Measurements from ENCODE around the gene CCDC106. TPM values are rescaled to one million over a fixed set of nuclear protein-coding genes. Genes with fewer than 3 reads are reported as not detected.

Gene CCDC106
- total RNA-seq, 2 experiments from 2014 or later, result 4.2 to 4.4 TPM

GRCh38 chr19:55655648-55656040, 7.6 kb downstream of the CCDC106 start:
- peaks cover 29% of the 10 kb centered on the region for H3K36me3 Mint-ChIP-seq (ENCODE audit: low read depth)
- H3K4me3 Mint-ChIP-seq, result peak overlapping the region; percentile 88
- no peaks in the 10 kb centered on the region for H3K9me3 Mint-ChIP-seq
- H3K27me3 Mint-ChIP-seq (ENCODE audit: low read depth), result no peaks in the 10 kb centered on the region
- DNase-seq, result no peak
- H3K4me1 Mint-ChIP-seq (ENCODE audit: low read depth), result peaks cover 39% of the 10 kb centered on the region
- intact Hi-C loops (cut with micrococcal nuclease), result loop anchor here (1.0 to 10.0 kb wide), 7 partner anchors 20 to 1465 kb away; partner anchors contain the start of genes EPN1, LENG9, TSEN34 and ZNF444
- CTCF ChIA-PET, result no interaction called here
- peak overlapping the region; percentile 96 for H3K27ac Mint-ChIP-seq

GRCh38 chr19:55656552-55656951, 8.5 kb downstream of the CCDC106 start:
- intact Hi-C loops (cut with micrococcal nuclease), result loop anchor here (10.0 kb wide), 2 partner anchors 658 to 1192 kb away; partner anchors contain the start of genes LENG9 and ZSCAN5A
- peak overlapping the region; percentile 96 for H3K27ac Mint-ChIP-seq
- H3K4me3 Mint-ChIP-seq, result peak overlapping the region; percentile 88
- peaks cover 39% of the 10 kb centered on the region for H3K4me1 Mint-ChIP-seq (ENCODE audit: low read depth)
- H3K27me3 Mint-ChIP-seq (ENCODE audit: low read depth), result no peaks in the 10 kb centered on the region
- peaks cover 29% of the 10 kb centered on the region for H3K36me3 Mint-ChIP-seq (ENCODE audit: low read depth)
- DNase-seq, result no peak
- CTCF ChIA-PET, result interaction anchor here (1.4 to 2.4 kb wide), 2 partner anchors 15 to 18 kb away, joined by 4 to 10 read pairs; no protein-coding TSS in a partner anchor
- no peaks in the 10 kb centered on the region for H3K9me3 Mint-ChIP-seq

GRCh38 chr19:55656988-55657747, 9.2 kb downstream of the CCDC106 start:
- CTCF ChIA-PET, result interaction anchor here (1.0 to 2.4 kb wide), 3 partner anchors 11 to 19 kb away, joined by 3 to 10 read pairs (median 4); no protein-coding TSS in a partner anchor
- Mint-ChIP-seq H3K36me3 (ENCODE audit: low read depth) (peaks cover 33% of the 10 kb centered on the region), H3K27me3 (ENCODE audit: low read depth) (no peaks in the 10 kb centered on the region), H3K4me1 (ENCODE audit: low read depth) (peaks cover 42% of the 10 kb centered on the region), H3K4me3 (peak overlapping the region; percentile 88), H3K9me3 (no peaks in the 10 kb centered on the region), H3K27ac (peak overlapping the region; percentile 96)
- intact Hi-C loops (cut with micrococcal nuclease), result loop anchor here (10.0 kb wide), 2 partner anchors 658 to 1192 kb away; partner anchors contain the start of genes LENG9 and ZSCAN5A
- DNase-seq, result peak; percentile 35

- H3K27ac Mint-ChIP-seq, result no peak overlapping the region
- peaks cover 47% of the 10 kb centered on the region for H3K4me1 Mint-ChIP-seq (ENCODE audit: low read depth)
- DNase-seq, result no peak
- H3K27me3 Mint-ChIP-seq (ENCODE audit: low read depth), result no peaks in the 10 kb centered on the region
- CTCF ChIA-PET, result no interaction called here
- no peak overlapping the region for H3K4me3 Mint-ChIP-seq
- intact Hi-C loops (cut with micrococcal nuclease), result loop anchor here (10.0 kb wide), 2 partner anchors 656 to 1194 kb away; partner anchors contain the start of genes LENG9 and ZSCAN5A
- no peaks in the 10 kb centered on the region for H3K9me3 Mint-ChIP-seq
- H3K36me3 Mint-ChIP-seq (ENCODE audit: low read depth), result peaks cover 46% of the 10 kb centered on the region
Observed at GRCh38 chr19:55658846-55659459, 10.9 kb downstream of the CCDC106 start.

DNA sequence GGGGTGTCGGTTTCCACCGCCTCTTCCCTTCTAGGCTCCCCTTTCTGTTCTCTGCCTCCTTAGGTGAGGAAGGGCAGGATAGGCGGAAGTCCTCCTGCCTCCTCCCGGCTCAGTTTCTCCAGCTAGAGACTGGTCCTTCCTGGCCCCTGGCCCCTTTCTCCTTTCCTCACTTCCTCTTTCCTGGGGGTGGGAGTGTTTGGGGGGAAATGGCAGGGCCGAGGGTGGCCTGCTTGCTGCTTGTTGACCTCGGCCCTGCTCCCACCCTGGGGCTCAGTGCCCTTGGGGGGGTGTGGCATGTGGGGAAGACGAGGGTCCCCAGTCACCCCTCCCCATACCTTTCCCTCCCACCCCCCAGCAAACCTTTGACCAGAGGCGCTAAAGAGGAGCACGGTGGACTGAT, 11.8 kb downstream of the CCDC106 start:
- intact Hi-C loops (cut with micrococcal nuclease), result loop anchor here (10.0 kb wide), 2 partner anchors 655 to 1195 kb away; partner anchors contain the start of genes LENG9 and ZSCAN5A
- no peaks in the 10 kb centered on the region for H3K9me3 Mint-ChIP-seq
- no peak for DNase-seq
- no peaks in the 10 kb centered on the region for H3K27me3 Mint-ChIP-seq (ENCODE audit: low read depth)
- peaks cover 49% of the 10 kb centered on the region for H3K36me3 Mint-ChIP-seq (ENCODE audit: low read depth)
- CTCF ChIA-PET, result no interaction called here
- no peak overlapping the region for H3K27ac Mint-ChIP-seq
- peaks cover 53% of the 10 kb centered on the region for H3K4me1 Mint-ChIP-seq (ENCODE audit: low read depth)
- H3K4me3 Mint-ChIP-seq, result no peak overlapping the region

DNA sequence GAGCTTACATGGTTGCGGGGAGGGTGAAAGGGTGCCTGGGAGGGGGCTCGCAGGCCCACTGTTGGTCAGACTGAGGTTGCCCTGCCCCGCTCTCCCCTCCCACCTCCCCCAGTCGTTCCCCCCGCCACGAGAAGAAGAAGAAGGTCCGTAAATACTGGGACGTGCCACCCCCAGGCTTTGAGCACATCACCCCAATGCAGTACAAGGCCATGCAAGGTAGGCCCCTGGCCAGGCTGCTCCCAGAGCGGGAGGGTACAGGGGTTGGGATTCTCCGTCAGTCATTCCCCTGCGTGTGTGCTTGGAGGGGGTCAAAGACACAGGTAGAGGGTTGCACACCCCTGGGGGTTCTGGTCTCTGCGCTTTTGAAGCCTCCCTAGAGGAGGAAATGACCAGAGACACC, 12.4 kb downstream of the CCDC106 start:
- Mint-ChIP-seq H3K9me3 (no peaks in the 10 kb centered on the region), H3K36me3 (ENCODE audit: low read depth) (peaks cover 47% of the 10 kb centered on the region), H3K4me1 (ENCODE audit: low read depth) (peaks cover 54% of the 10 kb centered on the region), H3K27me3 (ENCODE audit: low read depth) (no peaks in the 10 kb centered on the region), H3K4me3 (no peak overlapping the region), H3K27ac (no peak overlapping the region)
- CTCF ChIA-PET, result no interaction called here
- intact Hi-C loops (cut with micrococcal nuclease), result no loop called here
- DNase-seq, result no peak

DNA sequence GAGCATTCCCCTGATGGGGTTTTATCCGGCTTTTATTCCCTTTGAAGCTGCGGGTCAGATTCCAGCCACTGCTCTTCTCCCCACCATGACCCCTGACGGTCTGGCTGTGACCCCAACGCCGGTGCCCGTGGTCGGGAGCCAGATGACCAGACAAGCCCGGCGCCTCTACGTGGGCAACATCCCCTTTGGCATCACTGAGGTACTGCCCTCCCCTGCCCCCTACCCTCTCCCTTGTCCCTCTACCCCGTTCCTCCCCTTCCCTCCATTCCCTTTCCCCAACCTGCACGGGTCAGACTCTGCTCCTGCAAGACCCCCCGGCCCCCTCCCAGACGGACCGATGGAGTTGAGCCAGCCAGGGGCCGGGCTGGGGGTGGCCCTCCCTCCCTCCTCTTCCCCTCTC, 13.0 kb downstream of the CCDC106 start:
- intact Hi-C loops (cut with micrococcal nuclease), result no loop called here
- no peak for DNase-seq
- peaks cover 54% of the 10 kb centered on the region for H3K4me1 Mint-ChIP-seq (ENCODE audit: low read depth)
- peaks cover 44% of the 10 kb centered on the region for H3K36me3 Mint-ChIP-seq (ENCODE audit: low read depth)
- H3K27ac Mint-ChIP-seq, result no peak overlapping the region
- CTCF ChIA-PET, result no interaction called here
- no peak overlapping the region for H3K4me3 Mint-ChIP-seq
- no peaks in the 10 kb centered on the region for H3K27me3 Mint-ChIP-seq (ENCODE audit: low read depth)
- no peaks in the 10 kb centered on the region for H3K9me3 Mint-ChIP-seq

GRCh38 chr19:55661826-55662225, 13.8 kb downstream of the CCDC106 start:
- peak overlapping the region; percentile 47 for H3K27ac Mint-ChIP-seq
- DNase-seq, result no peak
- peaks cover 48% of the 10 kb centered on the region for H3K4me1 Mint-ChIP-seq (ENCODE audit: low read depth)
- no peaks in the 10 kb centered on the region for H3K9me3 Mint-ChIP-seq
- H3K4me3 Mint-ChIP-seq, result no peak overlapping the region
- H3K27me3 Mint-ChIP-seq (ENCODE audit: low read depth), result no peaks in the 10 kb centered on the region
- peaks cover 42% of the 10 kb centered on the region for H3K36me3 Mint-ChIP-seq (ENCODE audit: low read depth)
- intact Hi-C loops (cut with micrococcal nuclease), result no loop called here
- CTCF ChIA-PET, result no interaction called here

DNA sequence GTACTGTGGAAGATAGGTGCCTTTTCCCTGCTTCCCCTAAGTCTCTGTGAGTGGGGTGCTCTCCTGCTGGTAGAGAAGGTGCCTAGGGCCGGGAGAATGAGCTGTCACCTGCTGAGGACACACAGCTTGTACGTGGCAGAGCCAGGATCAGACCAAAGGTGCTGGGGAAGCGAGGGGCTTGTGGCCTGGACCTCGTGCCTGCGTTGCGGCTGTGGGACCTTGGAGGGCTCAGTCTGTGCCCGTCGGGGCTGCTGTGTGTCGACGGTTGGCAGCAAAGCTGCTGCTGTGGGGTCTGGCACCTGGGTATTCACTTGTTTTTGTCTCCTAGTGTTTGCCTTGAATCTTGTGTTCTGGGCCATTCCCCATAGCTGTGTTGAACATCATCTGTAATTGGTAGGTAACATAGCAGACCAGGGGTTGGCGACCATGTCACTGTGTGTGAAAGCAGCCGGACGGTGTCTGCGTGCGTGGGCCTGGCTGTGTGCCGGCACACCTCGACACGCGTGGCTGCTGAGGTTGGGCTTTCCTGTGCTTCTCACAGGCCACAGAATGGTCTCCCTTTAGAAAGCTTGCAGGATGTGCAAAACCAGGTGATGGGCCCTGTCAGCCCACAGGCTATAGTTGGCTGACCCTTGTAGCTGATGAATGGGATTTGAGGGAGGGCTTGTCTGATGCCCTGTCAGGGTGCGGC, 16.0 kb downstream of the CCDC106 start:
- no peaks in the 10 kb centered on the region for H3K27me3 Mint-ChIP-seq (ENCODE audit: low read depth)
- H3K4me1 Mint-ChIP-seq (ENCODE audit: low read depth), result peaks cover 38% of the 10 kb centered on the region
- no peak overlapping the region for H3K27ac Mint-ChIP-seq
- H3K4me3 Mint-ChIP-seq, result no peak overlapping the region
- H3K9me3 Mint-ChIP-seq, result no peaks in the 10 kb centered on the region
- no peak for DNase-seq
- intact Hi-C loops (cut with micrococcal nuclease), result no loop called here
- CTCF ChIA-PET, result interaction anchor here (0.7 to 1.6 kb wide), 2 partner anchors 10 kb away, joined by 3 to 6 read pairs; no protein-coding TSS in a partner anchor
- peaks cover 44% of the 10 kb centered on the region for H3K36me3 Mint-ChIP-seq (ENCODE audit: low read depth)

DNA sequence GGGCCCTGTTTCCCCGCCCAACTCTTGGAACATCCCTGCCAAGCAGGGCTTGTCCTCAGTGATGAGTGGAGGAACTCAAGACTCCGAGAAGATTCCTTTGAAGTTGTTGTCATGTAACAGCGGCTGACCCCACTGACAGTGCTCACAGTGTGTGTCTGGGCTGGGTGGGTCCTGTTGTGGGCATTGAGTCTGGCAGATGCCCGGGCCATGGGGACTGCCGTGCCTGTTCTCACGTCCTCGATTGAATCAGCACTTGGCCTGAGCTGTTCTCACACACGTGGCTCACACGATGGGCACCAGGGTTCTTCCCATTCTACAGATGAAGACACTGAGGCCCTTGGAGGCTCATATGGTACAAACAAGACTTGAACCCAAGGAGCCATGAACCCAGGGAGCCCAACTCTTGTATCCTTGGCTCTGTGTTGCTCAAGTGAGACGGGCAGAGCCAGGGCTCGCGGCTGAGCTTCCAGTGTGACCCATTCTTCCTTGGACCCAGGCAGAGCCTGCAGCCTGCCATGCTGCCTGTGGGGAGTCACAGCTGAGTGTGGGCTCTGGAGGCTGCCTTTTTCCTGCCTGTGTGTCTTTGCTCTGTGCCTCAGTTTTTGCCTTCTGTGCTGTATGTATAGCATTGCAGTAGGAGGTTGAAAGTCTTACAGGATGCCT, 18.5 kb downstream of the CCDC106 start:
- peaks cover 39% of the 10 kb centered on the region for H3K4me1 Mint-ChIP-seq (ENCODE audit: low read depth)
- no peak overlapping the region for H3K4me3 Mint-ChIP-seq
- CTCF ChIA-PET, result interaction anchor here (0.8 kb wide), 1 partner anchor 56 kb away, joined by 3 read pairs; no protein-coding TSS in a partner anchor
- intact Hi-C loops (cut with micrococcal nuclease), result no loop called here
- no peaks in the 10 kb centered on the region for H3K27me3 Mint-ChIP-seq (ENCODE audit: low read depth)
- H3K27ac Mint-ChIP-seq, result no peak overlapping the region
- peaks cover 48% of the 10 kb centered on the region for H3K36me3 Mint-ChIP-seq (ENCODE audit: low read depth)
- no peak for DNase-seq
- H3K9me3 Mint-ChIP-seq, result no peaks in the 10 kb centered on the region

- Mint-ChIP-seq H3K27me3 (ENCODE audit: low read depth) (no peaks in the 10 kb centered on the region), H3K27ac (no peak overlapping the region)
Observed at GRCh38 chr19:55667006-55667381, 19.0 kb downstream of the CCDC106 start.

More at GRCh38 chr19:55667006-55667381, 19.0 kb downstream of the CCDC106 start:
- Mint-ChIP-seq H3K36me3 (ENCODE audit: low read depth) (peaks cover 44% of the 10 kb centered on the region), H3K4me1 (ENCODE audit: low read depth) (peaks cover 37% of the 10 kb centered on the region), H3K4me3 (no peak overlapping the region), H3K9me3 (no peaks in the 10 kb centered on the region)
- no peak for DNase-seq
- CTCF ChIA-PET, result interaction anchor here (0.8 to 0.9 kb wide), 2 partner anchors 13 to 56 kb away, joined by 3 read pairs; no protein-coding TSS in a partner anchor
- intact Hi-C loops (cut with micrococcal nuclease), result no loop called here

Data from activated naive CD4-positive, alpha-beta T cell treated with anti-CD3 and anti-CD28 coated beads for 36 hours (primary cell).